ENCODE data around the gene LARP1. TPM values are rescaled to one million over a fixed set of nuclear protein-coding genes. Genes with fewer than 3 reads are reported as not detected.

The LARP1 gene
- total RNA-seq, 1 experiment from 2014 or later, result 47.6 TPM

DNA sequence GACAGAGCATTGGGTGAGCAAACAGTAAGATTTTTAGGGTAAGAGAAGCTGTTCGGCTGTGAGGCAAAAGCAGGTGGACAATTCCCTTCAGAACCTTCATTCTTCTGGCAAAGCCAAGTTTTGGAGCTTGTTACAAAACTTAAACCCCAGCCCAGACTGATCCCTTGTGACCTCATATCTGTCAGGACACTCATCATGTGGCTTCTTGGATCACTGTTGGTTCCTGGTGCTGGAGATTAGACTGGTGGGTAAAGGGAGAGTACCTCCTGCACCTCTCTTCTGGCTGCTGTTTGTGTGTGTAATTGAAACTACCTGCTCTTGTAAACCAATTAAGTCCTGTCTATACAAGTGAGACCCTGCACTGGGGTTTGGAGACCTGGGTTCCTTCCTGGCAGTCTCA is 21.0 kb downstream of the LARP1 start:
- no peak for DNase-seq (ENCODE audit: low read depth, low spot score)
- in situ Hi-C loops (cut with HindIII; ENCODE audit: low pct_unique_long_range_greater_than_20kb, low sequenced_read_pairs), result no loop called here

- DNase-seq (ENCODE audit: low read depth, low spot score), result no peak
Observed at GRCh38 chr5:154778534-154778933, 23.4 kb downstream of the LARP1 start.

DNA sequence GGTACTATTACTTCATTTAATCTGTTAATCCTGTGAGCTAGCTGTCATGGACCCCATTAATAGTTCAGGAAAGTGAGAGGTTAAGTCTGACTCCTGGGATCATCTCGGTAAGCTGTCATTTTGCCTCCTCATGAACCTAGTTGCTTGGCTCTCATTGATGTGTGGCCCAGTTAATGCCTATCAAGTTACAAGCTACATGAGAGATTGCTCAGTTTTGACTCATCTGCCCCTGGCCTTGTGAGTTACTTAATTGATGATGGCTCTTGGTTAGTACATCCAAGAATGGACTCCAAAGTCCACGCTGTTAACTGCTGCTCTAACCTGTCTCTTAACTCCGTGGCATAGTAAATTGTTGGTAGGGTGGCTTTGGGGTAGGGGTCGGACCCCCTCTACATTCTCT is 23.9 kb downstream of the LARP1 start:
- DNase-seq (ENCODE audit: low read depth, low spot score), result no peak
- in situ Hi-C loops (cut with HindIII; ENCODE audit: low pct_unique_long_range_greater_than_20kb, low sequenced_read_pairs), result no loop called here

More at GRCh38 chr5:154778534-154778933, 23.4 kb downstream of the LARP1 start:
- in situ Hi-C loops (cut with HindIII; ENCODE audit: low pct_unique_long_range_greater_than_20kb, low sequenced_read_pairs), result no loop called here

DNA sequence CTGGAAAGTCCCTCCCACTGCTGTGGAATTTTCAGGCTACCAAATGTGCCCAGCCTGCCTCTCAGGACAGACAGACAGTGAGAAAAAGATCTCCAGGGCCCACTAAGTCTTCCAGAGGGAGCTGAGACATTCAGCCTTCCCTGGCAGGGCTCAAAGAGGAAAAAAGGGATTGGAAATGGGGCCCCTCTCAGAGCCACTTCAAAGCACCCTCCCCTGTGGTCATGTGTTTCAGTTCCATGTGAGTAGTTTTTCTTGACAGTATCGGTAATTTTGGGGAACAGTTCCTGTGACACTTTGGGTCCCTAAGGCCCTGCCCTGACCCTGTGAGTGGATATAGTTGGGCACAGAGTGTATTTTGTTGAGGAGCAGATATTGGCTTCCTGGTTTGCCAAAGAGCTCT is 25.0 kb downstream of the LARP1 start:
- in situ Hi-C loops (cut with HindIII; ENCODE audit: low pct_unique_long_range_greater_than_20kb, low sequenced_read_pairs), result no loop called here
- no peak for DNase-seq (ENCODE audit: low read depth, low spot score)

DNA sequence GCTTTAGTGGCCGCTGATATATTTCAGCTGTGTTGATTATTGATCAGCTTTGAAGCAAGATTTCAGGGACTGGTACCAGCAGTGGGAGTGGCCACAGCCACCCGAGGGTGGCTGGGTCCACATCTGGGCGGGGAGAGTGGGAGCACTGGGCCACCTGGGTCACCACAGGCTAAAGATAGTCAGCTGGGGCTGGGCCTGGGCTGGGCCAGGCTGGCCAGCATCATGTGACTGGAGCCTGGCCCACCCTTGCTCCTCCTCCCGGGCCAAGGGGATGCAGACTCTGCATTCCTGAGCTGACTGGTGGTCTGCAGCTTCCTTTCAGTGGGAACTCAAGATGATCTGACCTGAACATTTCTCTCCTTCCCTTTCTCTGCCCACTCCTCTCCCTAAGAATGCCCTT is 27.1 kb downstream of the LARP1 start:
- no peak for DNase-seq (ENCODE audit: low read depth, low spot score)
- in situ Hi-C loops (cut with HindIII; ENCODE audit: low pct_unique_long_range_greater_than_20kb, low sequenced_read_pairs), result no loop called here

- in situ Hi-C loops (cut with HindIII; ENCODE audit: low pct_unique_long_range_greater_than_20kb, low sequenced_read_pairs), result no loop called here
- no peak for DNase-seq (ENCODE audit: low read depth, low spot score)
Observed at GRCh38 chr5:154782812-154783592, 27.8 kb downstream of the LARP1 start.

DNA sequence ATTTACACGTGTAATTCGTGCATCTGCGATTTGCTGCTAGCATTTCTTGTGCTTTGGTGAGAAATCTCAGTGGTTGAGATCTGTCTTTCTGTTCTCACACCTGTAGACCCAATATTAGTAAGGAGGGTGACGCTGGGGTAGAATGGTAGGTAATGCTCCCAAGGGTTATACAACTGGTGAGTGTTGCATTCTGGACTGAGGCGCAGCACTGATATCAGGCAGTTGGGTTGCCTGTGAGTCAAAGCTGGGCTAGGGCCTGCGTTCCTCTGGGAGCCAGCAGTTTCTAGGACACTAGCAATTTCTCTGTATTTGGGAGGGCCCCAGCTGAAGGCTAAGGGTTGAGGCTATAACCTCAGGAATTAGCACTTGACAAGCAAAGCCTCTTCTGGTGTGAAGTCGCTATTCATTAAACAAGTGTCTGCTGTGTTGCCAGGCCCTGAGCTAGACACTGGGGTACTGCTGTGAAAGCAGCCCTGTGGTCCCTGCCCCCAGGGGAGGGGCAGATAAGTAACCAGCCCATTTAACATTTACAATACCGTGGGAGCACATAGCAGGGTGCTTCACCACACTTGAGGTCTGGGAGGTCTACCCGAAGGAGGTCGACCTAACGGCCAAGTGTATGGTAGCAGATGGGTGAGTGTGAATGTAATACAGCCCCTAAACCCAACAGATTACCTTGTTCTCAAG is 28.7 kb downstream of the LARP1 start:
- in situ Hi-C loops (cut with HindIII; ENCODE audit: low pct_unique_long_range_greater_than_20kb, low sequenced_read_pairs), result no loop called here
- DNase-seq (ENCODE audit: low read depth, low spot score), result peak; percentile 32

DNA sequence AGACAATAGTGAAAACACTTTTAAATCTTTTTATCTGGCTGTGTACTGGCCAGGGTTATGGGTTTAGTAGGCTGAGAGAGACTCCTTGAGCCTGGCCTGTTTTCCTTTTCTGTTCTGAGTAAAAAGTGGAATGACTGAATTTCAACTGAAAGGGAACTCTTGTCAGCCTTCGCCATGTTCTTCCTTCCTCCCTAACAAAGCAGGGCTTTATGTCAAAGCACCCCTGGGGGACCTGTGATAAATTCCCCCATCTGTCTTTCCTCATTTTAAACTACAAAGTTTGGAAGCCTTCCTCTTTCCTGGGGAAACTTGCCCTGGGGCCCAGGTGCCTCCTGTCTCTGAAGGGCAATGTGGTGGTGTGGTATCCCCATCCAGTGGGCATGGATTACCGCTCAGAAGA is 29.7 kb downstream of the LARP1 start:
- in situ Hi-C loops (cut with HindIII; ENCODE audit: low pct_unique_long_range_greater_than_20kb, low sequenced_read_pairs), result no loop called here
- peak; percentile 53 for DNase-seq (ENCODE audit: low read depth, low spot score)

DNA sequence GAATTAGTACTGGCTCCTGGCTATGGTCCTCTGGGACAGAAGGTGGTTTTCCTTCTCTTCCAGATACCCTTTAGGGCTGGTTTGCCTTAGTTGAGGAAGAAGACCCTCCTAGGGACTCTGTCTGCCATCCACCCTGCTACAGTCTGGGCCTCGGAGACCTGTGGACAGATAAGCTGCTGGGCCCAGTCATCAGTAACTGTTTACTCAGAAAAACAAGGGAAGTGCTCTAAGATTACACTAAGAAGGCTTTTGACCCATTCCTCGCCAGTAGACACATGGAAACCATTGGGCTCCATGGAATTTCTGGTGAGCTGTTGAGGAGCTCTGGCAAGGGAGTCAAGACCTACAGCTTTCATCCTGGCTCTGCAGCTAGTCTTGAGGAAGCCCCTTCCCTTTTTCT is 31.2 kb downstream of the LARP1 start:
- no peak for DNase-seq (ENCODE audit: low read depth, low spot score)
- in situ Hi-C loops (cut with HindIII; ENCODE audit: low pct_unique_long_range_greater_than_20kb, low sequenced_read_pairs), result no loop called here

- in situ Hi-C loops (cut with HindIII; ENCODE audit: low pct_unique_long_range_greater_than_20kb, low sequenced_read_pairs), result no loop called here
- DNase-seq (ENCODE audit: low read depth, low spot score), result no peak
Observed at GRCh38 chr5:154788212-154788611, 33.0 kb downstream of the LARP1 start.

DNA sequence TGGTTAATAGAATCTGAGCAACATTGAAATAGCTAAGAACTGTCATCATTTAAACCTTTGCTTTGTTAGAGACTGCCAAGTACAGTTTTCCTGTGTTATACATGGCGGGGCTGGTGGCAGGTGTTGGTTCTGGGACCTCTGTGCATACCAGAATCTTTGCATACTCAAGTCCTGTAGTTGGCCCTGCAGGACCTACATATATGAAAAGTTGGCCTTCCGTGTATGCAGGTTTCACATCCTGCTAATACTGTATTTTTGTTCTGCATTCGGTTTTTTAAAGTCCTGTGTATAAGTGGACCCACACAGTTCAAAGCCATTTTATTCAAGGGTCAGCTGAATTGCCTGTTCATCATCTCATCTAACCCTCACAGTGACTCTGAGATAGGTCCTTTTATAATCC is 36.4 kb downstream of the LARP1 start:
- in situ Hi-C loops (cut with HindIII; ENCODE audit: low pct_unique_long_range_greater_than_20kb, low sequenced_read_pairs), result no loop called here
- no peak for DNase-seq (ENCODE audit: low read depth, low spot score)

- no peak for DNase-seq (ENCODE audit: low read depth, low spot score)
- in situ Hi-C loops (cut with HindIII; ENCODE audit: low pct_unique_long_range_greater_than_20kb, low sequenced_read_pairs), result no loop called here
Observed at GRCh38 chr5:154793599-154794524, 38.7 kb downstream of the LARP1 start.

DNA sequence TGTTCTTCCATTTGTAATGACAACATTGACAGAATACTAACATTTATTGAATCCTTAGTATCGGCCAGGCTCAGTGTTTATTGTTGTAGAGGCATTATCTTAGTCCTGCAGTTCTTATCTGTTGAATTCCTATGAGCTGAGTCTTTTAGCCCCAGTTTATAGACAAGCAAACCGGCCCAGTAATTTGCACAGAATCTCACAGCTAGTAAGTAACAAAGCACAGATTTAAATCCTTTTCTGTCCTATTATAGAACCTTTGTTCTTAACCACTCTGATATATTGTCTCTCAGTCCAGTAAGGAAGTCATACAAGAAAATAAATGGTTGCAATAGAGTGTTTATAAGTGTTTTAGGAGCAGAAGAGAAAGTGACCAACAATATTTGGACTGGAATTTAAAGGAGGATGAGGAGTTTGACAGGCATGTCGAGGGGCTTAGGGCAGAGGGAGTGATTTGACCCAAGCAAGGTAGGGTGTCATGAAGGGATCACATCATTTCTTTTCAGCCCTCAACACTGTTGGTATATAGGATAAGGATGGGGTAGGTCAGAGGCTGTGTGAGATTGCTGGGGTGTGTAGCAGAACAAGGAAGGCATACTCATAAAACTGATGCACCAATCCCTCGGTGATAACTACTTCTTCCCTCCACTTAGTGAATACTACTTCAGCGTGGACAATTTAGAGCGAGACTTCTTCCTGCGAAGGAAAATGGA is 39.5 kb downstream of the LARP1 start:
- in situ Hi-C loops (cut with HindIII; ENCODE audit: low pct_unique_long_range_greater_than_20kb, low sequenced_read_pairs), result no loop called here
- no peak for DNase-seq (ENCODE audit: low read depth, low spot score)

DNA sequence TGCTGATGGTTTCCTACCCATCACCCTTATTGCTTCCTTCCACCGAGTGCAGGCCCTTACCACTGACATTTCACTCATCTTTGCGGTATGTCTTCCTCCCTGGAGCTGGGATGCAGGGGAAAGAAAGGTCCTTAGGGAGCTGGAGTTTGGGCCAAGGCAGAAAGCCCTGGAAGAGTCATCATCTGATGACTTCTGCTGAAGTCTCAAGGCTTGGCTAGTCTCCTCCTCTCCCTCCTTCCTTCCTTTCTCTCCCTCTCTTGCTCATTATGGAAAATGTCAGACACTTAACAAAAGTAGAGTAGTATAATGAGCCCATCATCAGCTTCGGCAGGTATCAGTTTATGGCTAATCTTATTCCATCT is 40.0 kb downstream of the LARP1 start:
- DNase-seq (ENCODE audit: low read depth, low spot score), result no peak
- in situ Hi-C loops (cut with HindIII; ENCODE audit: low pct_unique_long_range_greater_than_20kb, low sequenced_read_pairs), result no loop called here

DNA sequence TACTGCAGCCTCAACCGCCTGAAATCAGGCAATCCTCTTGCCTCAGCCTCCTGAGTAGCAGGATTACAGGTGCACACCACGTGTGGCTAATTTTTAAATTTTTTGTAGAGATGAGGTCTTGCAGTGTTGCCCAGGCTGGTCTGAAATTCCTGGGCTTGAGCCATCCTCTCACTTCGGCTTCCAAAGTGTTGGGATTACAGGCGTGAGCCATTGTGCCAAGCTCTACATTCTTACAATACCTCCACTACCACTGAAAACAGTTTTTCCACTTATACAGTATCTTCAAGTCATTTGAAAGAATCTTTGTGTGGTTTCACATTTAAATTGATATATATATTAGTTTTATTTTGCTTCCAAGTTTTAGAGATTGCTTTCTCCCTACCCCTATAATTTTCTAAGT is 42.6 kb downstream of the LARP1 start:
- in situ Hi-C loops (cut with HindIII; ENCODE audit: low pct_unique_long_range_greater_than_20kb, low sequenced_read_pairs), result no loop called here
- no peak for DNase-seq (ENCODE audit: low read depth, low spot score)

GRCh38 chr5:154800582-154800981 is 45.4 kb downstream of the LARP1 start:
- in situ Hi-C loops (cut with HindIII; ENCODE audit: low pct_unique_long_range_greater_than_20kb, low sequenced_read_pairs), result no loop called here
- DNase-seq (ENCODE audit: low read depth, low spot score), result no peak

DNA sequence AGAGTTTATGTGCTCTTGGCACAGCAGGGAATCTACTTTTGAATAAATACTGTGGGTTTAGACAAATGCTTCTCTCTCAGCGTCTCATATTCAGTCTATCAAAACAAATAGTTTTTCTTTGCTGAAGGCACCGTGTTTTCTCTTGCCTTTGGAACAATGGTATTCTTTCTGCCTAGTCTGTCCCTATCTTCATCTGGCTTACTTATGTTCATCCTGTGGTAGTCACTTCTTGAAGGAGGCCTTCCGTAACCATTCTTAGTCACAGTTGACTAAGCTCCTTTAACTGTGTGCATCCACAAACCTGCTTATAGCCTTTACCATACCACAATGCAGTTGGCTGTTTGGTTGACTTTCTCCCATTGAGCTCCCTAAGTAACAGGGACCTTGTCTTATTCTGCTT is 45.9 kb downstream of the LARP1 start:
- in situ Hi-C loops (cut with HindIII; ENCODE audit: low pct_unique_long_range_greater_than_20kb, low sequenced_read_pairs), result no loop called here
- DNase-seq (ENCODE audit: low read depth, low spot score), result no peak

GRCh38 chr5:154802050-154802449 is 46.9 kb downstream of the LARP1 start:
- DNase-seq (ENCODE audit: low read depth, low spot score), result no peak
- in situ Hi-C loops (cut with HindIII; ENCODE audit: low pct_unique_long_range_greater_than_20kb, low sequenced_read_pairs), result no loop called here

Data from SK-MEL-5 (cell line).